ENCODE data around the gene FUBP3. TPM values are rescaled to one million over a fixed set of nuclear protein-coding genes. Genes with fewer than 3 reads are reported as not detected.

The FUBP3 gene
- total RNA-seq, 1 donor from 2014 or later, result 77.0 TPM

DNA sequence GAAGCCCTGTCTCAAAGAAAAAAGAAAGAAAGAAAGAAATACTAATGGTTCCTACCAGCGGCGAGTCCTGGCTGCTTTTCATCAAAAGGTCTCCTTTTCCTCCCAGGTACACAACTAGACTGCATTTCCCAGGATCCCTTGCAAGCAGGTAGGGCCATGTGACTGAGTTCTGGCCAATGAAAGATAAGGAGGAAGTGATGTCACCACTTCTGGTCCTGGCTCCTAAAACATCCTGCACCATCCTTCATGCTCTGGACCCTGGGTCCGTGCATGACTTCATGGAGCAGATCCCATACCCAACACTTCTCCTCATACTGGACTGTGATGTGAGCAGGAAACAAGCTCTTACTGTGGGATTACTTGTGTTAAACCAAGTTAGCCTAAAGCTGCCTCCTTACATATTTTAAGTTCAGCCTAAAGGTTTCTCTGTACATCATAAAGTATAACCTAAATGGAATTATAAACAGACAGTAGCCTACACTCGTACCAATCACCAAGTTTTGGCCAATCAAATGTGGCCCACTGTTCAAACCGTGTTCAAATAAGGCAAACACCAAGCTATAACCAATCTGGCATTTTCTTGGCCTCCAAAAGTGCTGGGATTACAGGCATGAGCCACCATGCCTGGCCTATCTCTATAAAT, 30.2 kb upstream of the FUBP3 start:
- no peak overlapping the region for H3K4me3 Mint-ChIP-seq
- H3K4me1 Mint-ChIP-seq, result no peaks in the 10 kb centered on the region
- H3K36me3 Mint-ChIP-seq, result no peaks in the 10 kb centered on the region
- TF ChIP-seq, protein P1, sequence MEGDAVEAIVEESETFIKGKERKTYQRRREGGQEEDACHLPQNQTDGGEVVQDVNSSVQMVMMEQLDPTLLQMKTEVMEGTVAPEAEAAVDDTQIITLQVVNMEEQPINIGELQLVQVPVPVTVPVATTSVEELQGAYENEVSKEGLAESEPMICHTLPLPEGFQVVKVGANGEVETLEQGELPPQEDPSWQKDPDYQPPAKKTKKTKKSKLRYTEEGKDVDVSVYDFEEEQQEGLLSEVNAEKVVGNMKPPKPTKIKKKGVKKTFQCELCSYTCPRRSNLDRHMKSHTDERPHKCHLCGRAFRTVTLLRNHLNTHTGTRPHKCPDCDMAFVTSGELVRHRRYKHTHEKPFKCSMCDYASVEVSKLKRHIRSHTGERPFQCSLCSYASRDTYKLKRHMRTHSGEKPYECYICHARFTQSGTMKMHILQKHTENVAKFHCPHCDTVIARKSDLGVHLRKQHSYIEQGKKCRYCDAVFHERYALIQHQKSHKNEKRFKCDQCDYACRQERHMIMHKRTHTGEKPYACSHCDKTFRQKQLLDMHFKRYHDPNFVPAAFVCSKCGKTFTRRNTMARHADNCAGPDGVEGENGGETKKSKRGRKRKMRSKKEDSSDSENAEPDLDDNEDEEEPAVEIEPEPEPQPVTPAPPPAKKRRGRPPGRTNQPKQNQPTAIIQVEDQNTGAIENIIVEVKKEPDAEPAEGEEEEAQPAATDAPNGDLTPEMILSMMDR (IDR thresholded peaks at IDR 0.05; ENCODE audit: unreplicated experiment), result no peak
- DNase-seq (ENCODE audit: low spot score in 2 of 2, unreplicated experiment in 2 of 2), result no peak
- peaks cover 7% of the 10 kb centered on the region for H3K27me3 Mint-ChIP-seq (ENCODE audit: low read depth)
- H3K27ac Mint-ChIP-seq, result no peak overlapping the region
- H3K9me3 Mint-ChIP-seq, result peaks cover 7% of the 10 kb centered on the region

DNA sequence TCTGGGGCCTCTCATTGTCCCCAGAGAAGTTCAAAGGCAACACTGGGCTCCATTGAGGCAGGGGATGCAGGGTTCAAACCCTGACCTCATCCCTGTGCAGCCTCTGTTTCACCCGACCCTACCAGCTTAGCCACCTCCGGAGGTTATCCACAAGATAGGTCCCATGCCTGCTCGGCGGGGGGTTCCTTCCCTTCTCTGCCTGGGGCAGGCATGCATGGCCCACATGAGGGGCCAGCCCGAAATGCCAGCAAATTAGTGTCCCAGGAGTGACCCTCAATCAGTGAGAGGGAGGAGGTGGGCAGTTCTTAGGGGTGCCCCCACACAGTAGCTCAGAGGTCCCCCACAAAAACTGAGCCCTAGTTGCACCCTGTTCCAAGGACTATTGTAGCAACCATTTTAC, 24.8 kb upstream of the FUBP3 start:
- Mint-ChIP-seq H3K27me3 (ENCODE audit: low read depth) (no peaks in the 10 kb centered on the region), H3K36me3 (no peaks in the 10 kb centered on the region), H3K4me1 (no peaks in the 10 kb centered on the region), H3K27ac (no peak overlapping the region), H3K9me3 (peaks cover 2% of the 10 kb centered on the region), H3K4me3 (no peak overlapping the region)
- TF ChIP-seq, protein P1 (IDR thresholded peaks at IDR 0.05; ENCODE audit: unreplicated experiment), result no peak
- DNase-seq (ENCODE audit: low spot score in 2 of 2, unreplicated experiment in 2 of 2), result no peak

DNA sequence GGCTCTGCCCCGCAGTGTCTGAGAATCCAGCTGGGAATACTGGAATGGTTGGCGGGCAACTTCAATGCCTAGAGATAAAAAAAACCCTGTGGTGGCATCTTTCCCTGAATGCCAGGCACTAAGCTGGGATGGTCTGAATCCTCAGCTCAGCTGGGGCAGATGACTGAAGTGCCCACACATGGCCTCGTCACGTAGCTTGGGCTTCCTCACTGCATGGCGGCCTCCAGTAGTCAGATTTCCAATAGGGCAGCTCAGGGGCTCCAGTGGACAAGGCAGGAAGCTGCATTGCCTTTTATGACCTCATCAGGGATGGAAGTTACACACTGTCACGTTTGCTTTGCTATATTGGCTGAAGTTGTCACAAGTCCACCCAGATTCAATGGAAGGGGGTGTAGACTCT, 24.3 kb upstream of the FUBP3 start:
- no peaks in the 10 kb centered on the region for H3K27me3 Mint-ChIP-seq (ENCODE audit: low read depth)
- H3K36me3 Mint-ChIP-seq, result no peaks in the 10 kb centered on the region
- no peak overlapping the region for H3K27ac Mint-ChIP-seq
- H3K4me1 Mint-ChIP-seq, result no peaks in the 10 kb centered on the region
- no peak for DNase-seq (ENCODE audit: low spot score in 2 of 2, unreplicated experiment in 2 of 2)
- TF ChIP-seq, protein P1 (IDR thresholded peaks at IDR 0.05; ENCODE audit: unreplicated experiment), result no peak
- H3K4me3 Mint-ChIP-seq, result no peak overlapping the region
- no peaks in the 10 kb centered on the region for H3K9me3 Mint-ChIP-seq

DNA sequence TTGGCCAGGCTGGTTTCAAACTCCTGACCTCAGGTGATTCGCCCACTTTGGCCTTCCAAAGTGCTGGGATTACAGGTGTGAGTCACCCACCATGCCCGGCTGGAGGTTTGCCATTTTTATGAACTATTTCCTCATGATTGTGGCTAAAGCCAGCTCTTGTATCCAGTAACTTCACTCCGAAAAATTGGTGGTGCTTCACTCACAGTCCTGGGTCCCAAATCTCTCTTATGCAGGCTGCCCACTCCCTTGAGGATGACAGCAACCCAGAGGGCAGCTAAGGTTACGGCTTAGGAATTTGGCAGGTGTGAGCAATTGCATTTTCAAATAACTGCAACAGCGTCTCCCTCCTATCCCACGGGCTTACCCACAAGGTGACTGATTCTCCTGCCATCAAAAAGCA, 23.4 kb upstream of the FUBP3 start:
- TF ChIP-seq, protein P1 (IDR thresholded peaks at IDR 0.05; ENCODE audit: unreplicated experiment), result no peak
- peaks cover 8% of the 10 kb centered on the region for H3K4me1 Mint-ChIP-seq
- no peaks in the 10 kb centered on the region for H3K36me3 Mint-ChIP-seq
- H3K27me3 Mint-ChIP-seq (ENCODE audit: low read depth), result no peaks in the 10 kb centered on the region
- no peaks in the 10 kb centered on the region for H3K9me3 Mint-ChIP-seq
- H3K27ac Mint-ChIP-seq, result no peak overlapping the region
- no peak for DNase-seq (ENCODE audit: low spot score in 2 of 2, unreplicated experiment in 2 of 2)
- H3K4me3 Mint-ChIP-seq, result no peak overlapping the region

DNA sequence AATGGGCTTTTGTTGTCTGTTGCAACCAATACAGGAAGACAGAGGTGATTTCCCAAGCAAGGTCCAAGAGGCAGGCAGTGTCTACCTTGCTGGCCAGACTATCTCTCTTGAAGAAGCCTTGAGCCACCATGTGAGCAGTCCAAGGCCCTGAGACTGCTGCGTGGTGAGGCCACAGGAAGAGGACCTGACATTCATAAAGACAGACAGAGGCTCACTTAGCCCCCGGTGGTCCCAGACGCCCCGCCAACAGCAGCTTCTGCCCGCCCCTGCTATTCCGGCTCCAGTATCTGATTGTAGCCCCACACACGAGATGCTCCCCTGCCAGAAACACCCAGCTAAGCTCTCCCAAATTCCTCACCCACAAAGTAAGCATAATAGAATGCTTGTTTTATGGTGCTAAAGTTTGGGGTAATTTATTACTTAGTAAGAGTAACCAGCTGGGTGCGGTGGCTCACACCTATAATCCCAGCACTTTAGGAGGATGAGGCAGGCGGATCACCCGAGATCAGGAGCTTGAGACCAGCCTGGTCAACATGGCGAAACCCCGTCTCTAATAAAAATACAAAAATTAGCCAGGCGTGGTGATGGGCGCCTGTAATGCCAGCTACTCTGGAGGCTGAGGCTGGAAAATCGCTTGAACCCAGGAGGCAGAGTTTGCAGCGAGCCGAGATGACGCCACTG, 22.8 kb upstream of the FUBP3 start:
- no peaks in the 10 kb centered on the region for H3K36me3 Mint-ChIP-seq
- no peaks in the 10 kb centered on the region for H3K27me3 Mint-ChIP-seq (ENCODE audit: low read depth)
- DNase-seq (ENCODE audit: low spot score in 2 of 2, unreplicated experiment in 2 of 2), result no peak
- TF ChIP-seq, protein P1 (IDR thresholded peaks at IDR 0.05; ENCODE audit: unreplicated experiment), result no peak
- no peaks in the 10 kb centered on the region for H3K9me3 Mint-ChIP-seq
- no peak overlapping the region for H3K27ac Mint-ChIP-seq
- peaks cover 11% of the 10 kb centered on the region for H3K4me1 Mint-ChIP-seq
- H3K4me3 Mint-ChIP-seq, result no peak overlapping the region
